GM19455 (cell line): ENCODE results near the gene TSEN2.
"Not testable (repeated sequence)": the region's sequence is repeated elsewhere in the genome, so short reads cannot be mapped to it uniquely, and the experiment has no call there.

Experiments used
- ATAC-seq: cut with Tn5 transposase; IDR thresholded peaks from one replicate; pipeline ENCODE4 v1.9.1; 2021; ENCODE audit not compliant: unreplicated experiment

TSEN2 gene

DNA sequence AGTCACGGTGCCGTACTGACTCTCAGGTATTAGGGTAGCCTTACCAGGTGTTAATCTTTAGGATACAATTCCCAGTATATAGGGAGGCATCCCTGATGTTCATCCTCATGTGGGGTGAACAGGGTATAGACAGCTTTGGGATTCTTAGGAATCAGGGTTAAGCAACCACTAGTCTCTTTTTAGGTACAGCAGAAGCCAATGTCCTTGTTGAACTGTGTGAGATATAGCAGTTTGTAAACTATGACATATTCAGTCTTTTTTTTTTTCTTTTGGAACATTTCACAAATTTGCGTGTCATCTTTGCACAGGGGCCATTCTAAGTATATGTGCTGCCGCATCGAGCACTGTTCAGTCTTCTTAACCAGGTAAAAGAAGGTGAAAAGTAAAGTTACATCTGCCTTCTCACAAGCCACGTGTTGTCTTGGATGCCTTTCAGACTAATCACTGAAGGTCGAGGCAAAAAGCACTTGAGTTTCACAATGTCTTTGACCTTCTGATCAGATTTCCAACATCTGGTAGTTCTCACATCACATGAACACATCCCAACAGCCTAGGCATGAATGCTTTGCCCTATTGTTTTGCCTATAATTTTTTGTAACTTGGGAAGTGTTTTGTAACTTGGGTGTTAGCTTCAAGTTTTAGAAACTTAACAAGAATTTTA lies 17.2 kb downstream of the TSEN2 start:
- ATAC-seq, result no peak

DNA sequence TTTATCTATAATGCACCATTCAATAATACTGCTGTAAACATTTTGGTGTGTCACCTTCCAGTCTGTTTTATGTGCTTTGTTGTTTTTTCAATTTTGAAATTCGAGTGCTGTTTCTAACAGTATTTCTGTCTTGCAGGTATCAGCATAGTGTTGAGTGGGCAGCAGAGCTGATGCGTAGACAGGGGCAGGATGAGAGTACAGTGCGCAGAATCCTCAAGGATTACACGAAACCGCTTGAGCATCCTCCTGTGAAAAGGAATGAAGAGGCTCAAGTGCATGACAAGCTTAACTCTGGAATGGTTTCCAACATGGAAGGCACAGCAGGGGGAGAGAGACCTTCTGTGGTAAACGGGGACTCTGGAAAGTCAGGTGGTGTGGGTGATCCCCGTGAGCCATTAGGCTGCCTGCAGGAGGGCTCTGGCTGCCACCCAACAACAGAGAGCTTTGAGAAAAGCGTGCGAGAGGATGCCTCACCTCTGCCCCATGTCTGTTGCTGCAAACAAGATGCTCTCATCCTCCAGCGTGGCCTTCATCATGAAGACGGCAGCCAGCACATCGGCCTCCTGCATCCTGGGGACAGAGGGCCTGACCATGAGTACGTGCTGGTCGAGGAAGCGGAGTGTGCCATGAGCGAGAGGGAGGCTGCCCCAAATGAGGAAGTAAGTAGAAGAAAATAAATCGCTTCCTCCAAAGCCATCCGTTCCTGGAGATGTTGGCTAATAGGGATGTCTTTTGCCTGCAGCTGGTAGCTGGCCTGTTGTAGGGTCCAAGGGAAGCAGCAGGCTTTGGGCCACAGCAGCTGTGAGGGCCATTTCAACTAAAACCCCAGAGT lies 19.1 kb downstream of the TSEN2 start:
- no peak for ATAC-seq

- ATAC-seq, result no peak
Observed at GRCh38 chr3:12506201-12506709, 22.0 kb downstream of the TSEN2 start.

- no peak for ATAC-seq
Observed at GRCh38 chr3:12507591-12508281, 23.5 kb downstream of the TSEN2 start.

DNA sequence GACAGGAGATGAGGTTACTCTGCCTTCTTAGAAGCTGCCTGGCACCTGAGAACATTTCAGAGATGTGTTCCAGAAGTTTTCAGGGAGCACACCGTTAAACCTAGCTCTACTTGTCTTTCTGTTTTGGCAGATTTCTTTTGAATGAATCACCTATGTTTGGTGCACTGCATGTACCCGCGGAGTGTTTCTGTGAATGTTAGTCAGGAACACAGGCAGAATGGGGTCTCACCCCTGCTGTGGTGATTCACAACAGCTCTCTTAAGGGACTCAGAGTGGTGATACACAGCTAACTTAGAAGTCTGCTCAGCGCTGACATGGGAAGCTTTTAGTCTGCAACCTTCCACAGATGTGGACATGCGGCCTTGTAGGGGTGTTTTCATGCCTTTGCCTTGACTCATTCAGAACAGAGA lies 24.0 kb downstream of the TSEN2 start:
- ATAC-seq, result no peak

GRCh38 chr3:12509466-12509865 lies 25.2 kb downstream of the TSEN2 start:
- no peak for ATAC-seq

DNA sequence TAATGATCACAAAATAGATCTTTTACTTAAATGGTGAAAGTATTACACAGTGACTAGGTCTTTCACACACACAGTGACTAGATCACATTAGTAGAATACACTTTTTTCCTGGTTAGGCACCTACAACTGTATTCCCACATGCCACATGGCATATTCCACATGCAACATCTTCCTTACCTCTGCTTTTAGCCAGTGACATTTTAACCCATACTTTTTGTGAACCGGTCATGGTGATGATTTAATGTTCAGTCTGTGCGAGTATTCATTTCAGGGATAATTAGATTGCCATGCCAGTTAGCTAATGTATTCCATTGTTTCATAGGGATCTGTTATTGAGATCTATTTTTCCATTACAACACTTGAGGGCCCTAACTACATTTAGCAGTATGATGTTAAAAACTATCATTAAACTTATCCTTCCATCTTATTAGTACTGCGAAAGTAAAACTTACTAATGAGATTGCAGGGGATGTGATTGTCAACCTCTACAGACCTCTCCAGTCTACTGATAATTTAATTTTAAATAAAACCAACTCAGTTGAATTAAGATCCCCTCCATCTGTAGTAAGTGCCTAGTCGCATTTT lies 28.3 kb downstream of the TSEN2 start:
- ATAC-seq, result no peak

- ATAC-seq, result no peak
Observed at GRCh38 chr3:12513694-12514446, 29.6 kb downstream of the TSEN2 start.

DNA sequence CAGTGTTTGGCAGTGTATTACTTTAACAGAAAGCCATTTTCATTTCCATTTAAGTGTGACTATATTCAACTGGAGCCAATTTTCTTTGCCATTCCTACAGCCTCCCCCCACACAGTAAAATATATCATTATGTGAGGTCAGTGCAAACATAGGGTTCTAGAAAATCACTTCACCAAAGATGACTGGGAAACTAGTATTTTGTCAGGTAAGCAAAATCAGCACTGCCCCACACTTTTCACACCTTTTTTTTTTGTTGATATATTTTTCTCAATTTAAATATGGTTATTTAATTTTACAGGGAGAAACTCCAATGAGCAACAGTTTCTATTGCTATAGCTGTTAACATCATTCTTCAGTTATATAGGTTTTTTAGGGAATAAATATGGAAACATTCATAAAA lies 31.4 kb downstream of the TSEN2 start:
- no peak for ATAC-seq

GRCh38 chr3:12516873-12517272 lies 32.6 kb downstream of the TSEN2 start:
- no peak for ATAC-seq

DNA sequence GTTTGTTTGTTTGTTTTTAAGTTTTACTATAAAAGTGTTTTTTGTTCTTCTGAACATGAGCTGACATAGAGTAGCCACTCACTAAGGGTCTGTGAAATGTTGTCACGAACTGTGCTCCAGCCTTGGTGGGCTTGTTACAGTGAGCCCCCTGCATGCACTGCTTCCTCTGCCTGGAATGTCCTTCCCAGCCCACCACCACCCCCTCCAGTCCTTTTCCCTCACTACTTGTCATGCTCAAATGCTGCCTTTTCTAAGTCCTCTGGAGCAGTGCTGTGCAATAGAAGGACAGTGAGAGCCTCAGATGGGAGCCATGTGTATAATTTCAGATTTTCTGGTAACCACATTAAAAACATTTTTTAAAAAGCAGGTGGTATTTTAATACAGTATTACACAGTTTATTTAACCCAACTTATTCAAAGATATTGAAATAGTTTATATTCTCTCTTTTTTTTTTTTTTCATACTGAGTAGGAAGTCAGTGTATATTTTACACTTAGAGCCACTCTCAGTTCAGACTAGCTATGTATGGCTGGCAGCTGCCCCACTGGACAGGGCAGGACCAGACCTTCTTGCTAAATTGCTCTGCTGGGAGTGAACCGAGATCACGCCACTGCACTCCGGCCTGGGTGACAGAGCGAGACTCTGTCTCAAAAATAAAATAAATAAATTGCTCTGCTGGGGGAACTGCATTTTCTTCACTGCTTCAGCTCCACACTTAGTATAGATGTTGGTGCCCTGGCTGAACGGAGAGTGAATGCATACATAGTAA lies 34.2 kb downstream of the TSEN2 start:
- no peak for ATAC-seq

DNA sequence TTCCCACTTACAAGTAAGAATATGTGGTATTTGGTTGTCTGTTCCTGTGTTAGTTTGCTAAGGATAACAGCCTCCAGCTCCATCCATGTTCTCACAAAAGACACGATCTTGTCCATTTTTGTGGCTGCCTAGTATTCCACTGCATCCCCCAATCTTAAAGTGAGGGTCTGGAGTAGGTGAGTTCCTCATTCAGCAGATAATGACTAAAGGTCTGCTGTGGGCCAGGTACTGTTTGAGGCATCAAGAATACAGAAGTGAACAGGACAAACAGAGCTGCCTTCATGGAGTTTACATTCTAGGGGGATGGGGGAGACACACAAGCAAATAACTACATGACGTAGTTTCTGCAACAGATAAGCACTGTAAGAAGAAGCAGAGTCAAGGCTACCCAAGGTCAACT lies 36.7 kb downstream of the TSEN2 start:
- ATAC-seq, result no peak

DNA sequence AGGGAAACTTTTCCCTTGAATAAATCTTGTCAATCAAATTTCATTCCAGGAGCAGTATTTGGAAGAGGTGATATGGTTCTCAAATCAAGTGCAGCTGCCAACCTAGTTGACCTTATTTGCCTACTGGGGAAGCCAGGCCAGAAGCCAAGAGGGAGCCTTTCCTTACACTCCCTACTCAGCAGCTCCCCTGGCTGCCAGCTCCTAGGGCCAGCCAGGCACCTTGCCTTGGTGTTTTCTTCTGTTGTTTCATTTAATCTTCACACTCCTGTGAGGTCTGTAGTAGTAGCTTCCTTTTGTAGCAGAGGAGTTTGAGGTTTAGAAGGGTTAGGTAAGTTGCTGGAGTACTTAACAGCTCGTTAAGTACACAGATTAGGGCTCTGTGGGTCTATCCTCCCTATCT lies 38.4 kb downstream of the TSEN2 start:
- ATAC-seq, result no peak

GRCh38 chr3:12527757-12528143 lies 43.5 kb downstream of the TSEN2 start:
- ATAC-seq, result no peak

DNA sequence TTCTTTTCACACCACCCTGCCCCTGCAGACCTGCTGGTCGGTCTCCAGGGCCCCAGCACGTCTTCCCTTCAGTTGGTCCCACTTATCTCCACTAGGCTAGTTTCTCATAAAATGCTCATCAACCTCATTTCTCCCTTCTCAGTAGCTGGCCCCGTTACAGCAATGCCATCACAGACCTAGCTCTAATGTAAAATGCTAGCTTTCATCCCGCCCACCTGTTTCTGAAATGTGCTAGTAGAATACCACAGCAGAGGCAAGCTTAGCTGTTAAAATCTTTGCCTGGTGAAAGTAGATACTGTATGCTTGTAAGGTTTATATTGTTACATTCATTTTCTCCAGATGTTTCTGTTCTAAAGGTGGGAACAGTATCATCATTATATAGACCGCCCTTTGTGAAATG lies 47.9 kb downstream of the TSEN2 start:
- ATAC-seq, result no peak

DNA sequence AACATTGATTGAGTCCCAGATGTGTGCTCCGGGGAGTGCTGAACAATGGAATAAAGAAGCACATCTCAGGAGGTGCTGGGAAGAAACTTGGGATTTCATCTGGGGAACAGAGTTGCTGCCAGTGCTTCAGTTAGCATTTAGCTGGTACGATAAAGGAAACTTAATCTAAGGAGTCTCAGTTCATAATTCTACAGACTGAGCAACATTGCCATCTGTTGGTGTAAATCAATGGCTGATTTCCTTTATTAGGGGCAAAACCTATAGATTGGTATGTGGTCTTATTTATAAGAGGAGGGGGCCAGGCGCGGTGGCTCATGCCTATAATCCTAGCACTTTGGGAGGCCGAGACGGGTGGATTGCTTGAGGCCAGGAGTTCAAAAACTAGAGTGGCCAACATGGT lies 52.1 kb downstream of the TSEN2 start:
- ATAC-seq, result no peak

DNA sequence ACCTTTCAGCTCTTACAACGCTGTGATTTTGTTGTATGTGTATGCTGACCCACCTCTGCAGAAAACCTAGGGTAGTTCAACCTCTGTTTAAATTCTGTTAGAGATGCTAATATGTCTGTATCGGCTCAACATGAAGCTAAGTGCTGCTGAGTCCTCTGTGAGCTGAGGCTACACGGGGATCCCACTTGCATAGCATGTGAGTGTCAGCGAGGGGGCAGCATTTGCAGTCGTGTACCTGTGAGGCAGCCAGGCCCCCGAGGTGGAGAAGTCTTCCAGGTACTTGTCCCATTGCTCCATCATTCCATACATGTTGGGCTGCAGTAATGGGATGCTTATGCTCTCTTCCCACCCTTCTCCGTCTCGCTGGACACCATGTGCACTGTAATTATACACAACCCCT lies 57.3 kb downstream of the TSEN2 start:
- no peak for ATAC-seq

DNA sequence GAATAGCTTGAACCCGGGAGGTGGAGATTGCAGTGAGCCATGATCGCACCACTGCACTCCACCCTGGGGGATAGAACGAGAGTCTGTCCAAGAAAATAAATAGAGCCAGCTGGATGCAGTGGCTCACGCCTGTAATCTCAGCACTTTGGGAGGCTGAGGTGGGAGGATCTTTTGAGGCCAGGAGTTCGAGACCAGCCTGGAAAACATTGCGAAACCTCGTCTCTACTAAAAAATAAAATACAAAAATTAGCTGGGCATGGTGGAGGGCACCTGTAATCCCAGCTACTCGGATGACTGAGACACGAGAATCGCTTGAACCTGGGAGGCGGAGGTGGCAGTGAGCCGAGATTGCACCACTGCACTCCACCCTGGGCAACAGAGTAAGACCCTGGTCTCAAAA lies 59.2 kb downstream of the TSEN2 start:
- ATAC-seq, result not testable (repeated sequence)

GRCh38 chr3:12544652-12545472 lies 60.6 kb downstream of the TSEN2 start:
- no peak for ATAC-seq
